ENCODE results near the gene APOBEC2.

Gene APOBEC2

GRCh38 chr6:41042226-41043055 is 10.6 kb upstream of the APOBEC2 start, which contains the start of gene TSPO2:
TSPO2 (plus strand) TSS chr6:41042467; CDS start chr6:41042986, 519 bp downstream.
- TF ChIP-seq POLR2A (IDR thresholded peaks at IDR 0.05; ENCODE audit: low read length) (peak; percentile 60), GATA1 (IDR thresholded peaks at IDR 0.05; ENCODE audit: low read depth, low read length) (no peak)
- DNase-seq = peak; percentile 86 to 89

GRCh38 chr6:41043151-41043550 is 9.9 kb upstream of the APOBEC2 start:
- DNase-seq = peak in 1 of 2 experiments; percentile 41
- TF ChIP-seq POLR2A (IDR thresholded peaks at IDR 0.05; ENCODE audit: low read length) (no peak), GATA1 (IDR thresholded peaks at IDR 0.05; ENCODE audit: low read depth, low read length) (no peak)

GRCh38 chr6:41045664-41046063 is 7.3 kb upstream of the APOBEC2 start:
- TF ChIP-seq GATA1 (IDR thresholded peaks at IDR 0.05; ENCODE audit: low read depth, low read length) (no peak), POLR2A (IDR thresholded peaks at IDR 0.05; ENCODE audit: low read length) (no peak)
- DNase-seq = no peak

GRCh38 chr6:41046084-41046483 is 6.9 kb upstream of the APOBEC2 start:
- DNase-seq = no peak
- TF ChIP-seq GATA1 (IDR thresholded peaks at IDR 0.05; ENCODE audit: low read depth, low read length) (no peak), POLR2A (IDR thresholded peaks at IDR 0.05; ENCODE audit: low read length) (no peak)

- DNase-seq = no peak
- TF ChIP-seq GATA1 (IDR thresholded peaks at IDR 0.05; ENCODE audit: low read depth, low read length) = no peak
Observed at GRCh38 chr6:41047306-41047705, 5.7 kb upstream of the APOBEC2 start.

- no peak for DNase-seq
- TF ChIP-seq POLR2A (IDR thresholded peaks at IDR 0.05; ENCODE audit: low read length) (no peak), GATA1 (IDR thresholded peaks at IDR 0.05; ENCODE audit: low read depth, low read length) (no peak)
Observed at GRCh38 chr6:41047745-41048732, 5.0 kb upstream of the APOBEC2 start.

- DNase-seq = no peak
- TF ChIP-seq GATA1 (IDR thresholded peaks at IDR 0.05; ENCODE audit: low read depth, low read length) = no peak
- TF ChIP-seq POLR2A (IDR thresholded peaks at IDR 0.05; ENCODE audit: low read length) = no peak
Observed at GRCh38 chr6:41049521-41049920, 3.5 kb upstream of the APOBEC2 start.

GRCh38 chr6:41049955-41050354 is 3.0 kb upstream of the APOBEC2 start:
- DNase-seq = no peak
- TF ChIP-seq POLR2A (IDR thresholded peaks at IDR 0.05; ENCODE audit: low read length) (no peak), GATA1 (IDR thresholded peaks at IDR 0.05; ENCODE audit: low read depth, low read length) (no peak)

GRCh38 chr6:41050536-41050935 is 2.5 kb upstream of the APOBEC2 start:
- DNase-seq = peak; percentile 34 to 65
- TF ChIP-seq GATA1 (IDR thresholded peaks at IDR 0.05; ENCODE audit: low read depth, low read length) = no peak
- no peak for TF ChIP-seq POLR2A (IDR thresholded peaks at IDR 0.05; ENCODE audit: low read length)

GRCh38 chr6:41051873-41052272 is 1.1 kb upstream of the APOBEC2 start:
- no peak for TF ChIP-seq GATA1 (IDR thresholded peaks at IDR 0.05; ENCODE audit: low read depth, low read length)
- no peak for DNase-seq

- TF ChIP-seq POLR2A (IDR thresholded peaks at IDR 0.05; ENCODE audit: low read length) (no peak), GATA1 (IDR thresholded peaks at IDR 0.05; ENCODE audit: low read depth, low read length) (no peak)
- no peak for DNase-seq
Observed at GRCh38 chr6:41054511-41054910, 1.5 kb downstream of the APOBEC2 start.

GRCh38 chr6:41055149-41055548 is 2.1 kb downstream of the APOBEC2 start:
- TF ChIP-seq POLR2A (IDR thresholded peaks at IDR 0.05; ENCODE audit: low read length) (no peak), GATA1 (IDR thresholded peaks at IDR 0.05; ENCODE audit: low read depth, low read length) (no peak)
- no peak for DNase-seq

- no peak for TF ChIP-seq GATA1 (IDR thresholded peaks at IDR 0.05; ENCODE audit: low read depth, low read length)
- no peak for TF ChIP-seq POLR2A (IDR thresholded peaks at IDR 0.05; ENCODE audit: low read length)
Observed at GRCh38 chr6:41056768-41057490, 3.9 kb downstream of the APOBEC2 start.

More at GRCh38 chr6:41056768-41057490, 3.9 kb downstream of the APOBEC2 start:
- DNase-seq = peak; percentile 38 to 39
